ENCODE measurements around the gene ENPP1.

DNA sequence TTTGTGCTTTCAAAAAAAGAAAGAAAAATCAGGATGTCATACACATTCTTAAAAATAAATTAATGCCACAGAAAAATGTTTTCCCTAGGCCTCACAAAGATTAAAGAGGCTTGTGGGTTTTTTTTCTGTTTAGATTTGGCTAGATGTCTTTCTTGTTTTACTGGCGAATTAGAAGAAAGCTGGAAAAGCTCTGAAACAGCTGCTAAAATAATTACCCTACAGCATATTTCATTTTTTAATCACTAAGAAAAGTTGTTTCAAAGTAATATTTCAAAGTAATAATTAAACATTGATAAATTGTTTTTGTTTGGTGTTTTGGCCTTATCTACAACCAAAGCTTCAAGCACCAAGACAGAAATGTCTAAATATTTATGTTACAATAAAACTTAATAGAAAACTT lies 3.7 kb upstream of the ENPP1 start:
- TF ChIP-seq, protein P1, sequence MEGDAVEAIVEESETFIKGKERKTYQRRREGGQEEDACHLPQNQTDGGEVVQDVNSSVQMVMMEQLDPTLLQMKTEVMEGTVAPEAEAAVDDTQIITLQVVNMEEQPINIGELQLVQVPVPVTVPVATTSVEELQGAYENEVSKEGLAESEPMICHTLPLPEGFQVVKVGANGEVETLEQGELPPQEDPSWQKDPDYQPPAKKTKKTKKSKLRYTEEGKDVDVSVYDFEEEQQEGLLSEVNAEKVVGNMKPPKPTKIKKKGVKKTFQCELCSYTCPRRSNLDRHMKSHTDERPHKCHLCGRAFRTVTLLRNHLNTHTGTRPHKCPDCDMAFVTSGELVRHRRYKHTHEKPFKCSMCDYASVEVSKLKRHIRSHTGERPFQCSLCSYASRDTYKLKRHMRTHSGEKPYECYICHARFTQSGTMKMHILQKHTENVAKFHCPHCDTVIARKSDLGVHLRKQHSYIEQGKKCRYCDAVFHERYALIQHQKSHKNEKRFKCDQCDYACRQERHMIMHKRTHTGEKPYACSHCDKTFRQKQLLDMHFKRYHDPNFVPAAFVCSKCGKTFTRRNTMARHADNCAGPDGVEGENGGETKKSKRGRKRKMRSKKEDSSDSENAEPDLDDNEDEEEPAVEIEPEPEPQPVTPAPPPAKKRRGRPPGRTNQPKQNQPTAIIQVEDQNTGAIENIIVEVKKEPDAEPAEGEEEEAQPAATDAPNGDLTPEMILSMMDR (IDR thresholded peaks at IDR 0.05; ENCODE audit: insufficient read depth, low read depth, low read length), result no peak
- TF ChIP-seq EZH2 (IDR thresholded peaks at IDR 0.05; ENCODE audit: insufficient read depth, low read length), result no peak
